ENCODE data around the gene KRTAP29-1.

KRTAP29-1 gene

DNA sequence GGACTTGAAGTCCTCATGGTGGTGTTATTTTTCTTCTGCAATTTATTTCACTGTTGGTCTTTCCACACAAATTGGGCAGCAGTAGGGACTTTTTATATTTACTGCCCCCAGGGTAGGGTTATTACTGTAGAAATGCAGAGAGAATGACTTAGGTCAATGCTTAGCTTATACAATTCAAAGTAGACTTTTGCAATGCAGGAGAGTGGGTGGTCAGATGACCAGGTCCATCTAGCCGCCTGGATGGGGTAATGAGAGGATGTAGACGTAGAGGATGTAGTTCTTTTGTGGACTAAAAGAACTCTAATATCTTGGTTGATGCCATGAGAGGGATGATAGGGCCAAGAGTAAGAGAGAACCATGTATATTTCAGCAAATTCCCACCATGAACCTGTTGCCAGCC lies 15.6 kb upstream of the KRTAP29-1 start:
- Histone ChIP-seq H3K36me3 (ENCODE audit: control insufficient read depth in 1 of 2, insufficient read depth in 2 of 2, low read length in 2 of 2) (no peaks in the 10 kb centered on the region), H3K9me3 (ENCODE audit: control insufficient read depth in 1 of 2, low read length in 2 of 2) (peaks cover 0 to 2% of the 10 kb centered on the region in 2 donors), H3K27ac (ENCODE audit: low read depth, low read length) (no peak overlapping the region), H3K4me1 (ENCODE audit: control insufficient read depth in 1 of 2, insufficient read depth in 2 of 2, low read length in 2 of 2) (no peaks in the 10 kb centered on the region), H3K4me3 (ENCODE audit: low read depth in 1 of 2, low read length in 2 of 2) (no peak overlapping the region), H3K9ac (ENCODE audit: low read depth in 1 of 2, low read length in 2 of 2) (no peak overlapping the region), H3K27me3 (ENCODE audit: control insufficient read depth in 1 of 2, insufficient read depth in 2 of 2, low read length in 2 of 2) (no peaks in the 10 kb centered on the region)

DNA sequence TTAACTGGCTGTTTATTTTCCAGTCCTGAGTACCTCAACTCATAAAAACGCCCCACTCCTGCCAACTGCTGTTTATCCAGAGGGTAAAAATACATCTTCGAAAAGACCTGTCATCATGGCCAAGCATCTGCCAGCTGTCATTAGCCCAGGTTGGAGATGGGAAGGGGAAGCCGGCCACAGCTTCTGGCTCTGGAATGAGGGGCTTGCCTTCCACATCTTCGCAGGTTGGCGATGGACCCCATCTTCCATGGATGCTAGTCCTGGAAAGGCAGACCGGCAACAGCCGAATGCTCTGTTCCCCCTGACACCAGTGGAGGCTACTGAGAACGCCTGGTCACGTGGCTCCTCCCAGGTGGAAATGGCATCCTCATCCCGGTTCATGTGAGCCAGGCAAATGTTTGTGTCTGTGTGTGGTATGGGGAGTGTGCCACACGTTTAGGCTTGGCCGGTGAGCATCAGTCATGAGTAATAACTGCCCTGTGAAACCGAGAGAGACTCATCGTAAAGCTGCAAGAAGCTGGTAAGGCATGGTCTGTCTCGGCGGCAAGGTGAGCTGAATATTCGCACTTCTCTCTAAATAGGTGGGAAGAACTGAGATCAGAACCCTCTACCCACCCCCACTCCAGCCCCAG lies 13.3 kb upstream of the KRTAP29-1 start:
- no peaks in the 10 kb centered on the region for H3K4me1 ChIP-seq (ENCODE audit: control insufficient read depth in 1 of 2, insufficient read depth in 2 of 2, low read length in 2 of 2)
- H3K9me3 ChIP-seq (ENCODE audit: control insufficient read depth in 1 of 2, low read length in 2 of 2): peaks cover 0 to 2% of the 10 kb centered on the region in 2 donors
- H3K27ac ChIP-seq (ENCODE audit: low read depth, low read length): no peak overlapping the region

DNA sequence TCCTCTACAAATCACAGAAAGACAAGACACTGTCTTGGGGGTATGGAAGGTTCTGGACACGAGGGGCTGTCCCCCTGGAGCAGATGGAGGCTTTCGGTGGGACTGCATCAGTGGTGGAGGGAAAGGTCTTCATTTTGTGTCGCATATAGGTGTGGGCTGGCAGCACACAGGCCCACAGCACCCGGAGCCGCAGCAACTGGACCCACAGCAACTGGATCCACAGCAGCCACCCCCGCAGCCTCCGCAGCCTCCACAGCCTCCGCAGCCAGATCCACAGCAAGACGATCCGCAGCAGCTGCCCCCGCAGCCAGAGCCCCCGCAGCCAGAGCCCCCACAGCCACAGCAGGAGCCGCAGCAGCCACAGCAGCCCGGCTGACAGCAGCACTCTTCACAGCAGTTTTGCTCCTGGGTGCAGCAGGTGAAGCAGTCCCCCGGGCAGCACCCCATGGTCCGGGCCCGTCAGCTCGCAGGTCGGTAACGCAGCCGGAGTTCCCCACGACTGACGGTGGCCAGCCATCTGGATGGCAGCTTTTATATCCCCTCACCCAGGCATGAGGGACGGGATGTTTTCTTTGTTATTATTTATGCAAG lies 12.6 kb upstream of the KRTAP29-1 start, which contains the start of gene KRTAP17-1:
TSS of gene KRTAP17-1 (minus strand) at position 507 of the 591 bp plus-strand sequence. CDS start at position 447, 60 bp downstream.
- Histone ChIP-seq H3K27me3 (ENCODE audit: control insufficient read depth in 1 of 2, insufficient read depth in 2 of 2, low read length in 2 of 2) (no peaks in the 10 kb centered on the region), H3K9me3 (ENCODE audit: control insufficient read depth in 1 of 2, low read length in 2 of 2) (peaks cover 0 to 2% of the 10 kb centered on the region in 2 donors)

More for the DNA sequence above, 13.3 kb upstream of the KRTAP29-1 start:
- Histone ChIP-seq H3K36me3 (ENCODE audit: control insufficient read depth in 1 of 2, insufficient read depth in 2 of 2, low read length in 2 of 2) (no peaks in the 10 kb centered on the region), H3K9ac (ENCODE audit: low read depth in 1 of 2, low read length in 2 of 2) (no peak overlapping the region), H3K4me3 (ENCODE audit: low read depth in 1 of 2, low read length in 2 of 2) (no peak overlapping the region), H3K27me3 (ENCODE audit: control insufficient read depth in 1 of 2, insufficient read depth in 2 of 2, low read length in 2 of 2) (no peaks in the 10 kb centered on the region)

DNA sequence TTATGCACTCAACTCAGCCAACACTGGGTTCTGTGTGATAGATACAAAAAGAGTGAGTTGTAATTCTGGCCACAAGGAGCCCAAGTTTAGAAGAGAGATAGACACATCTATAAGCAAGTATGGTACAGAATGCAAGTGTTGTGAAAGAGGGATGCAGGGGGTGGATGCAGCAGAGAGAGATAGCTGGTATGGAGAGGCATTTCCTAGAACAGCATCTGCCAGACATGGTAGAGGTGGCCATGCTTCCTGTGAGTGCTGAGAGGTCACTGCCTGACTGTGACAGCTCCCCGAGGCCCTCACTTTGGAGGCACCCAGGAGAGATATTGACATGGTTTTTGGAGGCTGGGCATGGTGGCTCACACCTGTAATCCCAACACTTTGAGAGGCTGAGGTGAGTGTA lies 8.5 kb upstream of the KRTAP29-1 start:
- Histone ChIP-seq H3K4me1 (ENCODE audit: control insufficient read depth in 1 of 2, insufficient read depth in 2 of 2, low read length in 2 of 2) (peaks cover 8 to 15% of the 10 kb centered on the region in 2 donors), H3K36me3 (ENCODE audit: control insufficient read depth in 1 of 2, insufficient read depth in 2 of 2, low read length in 2 of 2) (no peaks in the 10 kb centered on the region), H3K27ac (ENCODE audit: low read depth, low read length) (no peak overlapping the region), H3K9ac (ENCODE audit: low read depth in 1 of 2, low read length in 2 of 2) (no peak overlapping the region), H3K27me3 (ENCODE audit: control insufficient read depth in 1 of 2, insufficient read depth in 2 of 2, low read length in 2 of 2) (peaks cover 3 to 5% of the 10 kb centered on the region in 2 donors), H3K9me3 (ENCODE audit: control insufficient read depth in 1 of 2, low read length in 2 of 2) (no peaks in the 10 kb centered on the region), H3K4me3 (ENCODE audit: low read depth in 1 of 2, low read length in 2 of 2) (no peak overlapping the region)

More for the DNA sequence above, 12.6 kb upstream of the KRTAP29-1 start, which contains the start of gene KRTAP17-1:
- Histone ChIP-seq H3K4me3 (ENCODE audit: low read depth in 1 of 2, low read length in 2 of 2) (no peak within 1 kb of the TSS), H3K4me1 (ENCODE audit: control insufficient read depth in 1 of 2, insufficient read depth in 2 of 2, low read length in 2 of 2) (no peaks in the 10 kb centered on the region), H3K9ac (ENCODE audit: low read depth in 1 of 2, low read length in 2 of 2) (no peak within 1 kb of the TSS), H3K27ac (ENCODE audit: low read depth, low read length) (no peak within 1 kb of the TSS), H3K36me3 (ENCODE audit: control insufficient read depth in 1 of 2, insufficient read depth in 2 of 2, low read length in 2 of 2) (no peaks in the 10 kb centered on the region)

DNA sequence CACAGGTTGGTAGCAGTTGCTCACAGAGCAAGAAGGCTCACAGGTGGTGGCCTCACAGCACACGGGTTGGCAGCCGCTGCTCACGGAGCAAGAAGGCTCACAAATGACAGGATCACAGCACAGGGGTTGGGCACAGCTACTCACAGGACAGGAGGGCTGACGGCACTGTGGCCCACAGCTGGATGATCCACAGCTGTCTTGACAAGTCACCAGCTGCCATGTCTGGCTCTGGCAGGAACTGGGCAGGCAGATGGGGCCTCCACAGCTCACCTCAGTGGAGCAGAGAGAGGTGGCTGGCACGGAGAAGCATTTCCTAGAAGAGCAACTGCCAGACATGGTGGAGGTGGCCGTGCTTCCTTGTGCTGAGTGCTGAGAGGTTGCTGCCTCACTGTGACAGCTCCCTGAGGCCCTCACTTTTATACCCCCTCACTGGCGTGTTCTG lies 6.3 kb upstream of the KRTAP29-1 start, which contains the start of gene KRTAP16-1:
TSS of gene KRTAP16-1 (minus strand) at position 392 of the 442 bp plus-strand sequence. CDS start at position 336, 56 bp downstream.
- no peak within 1 kb of the TSS for H3K9ac ChIP-seq (ENCODE audit: low read depth in 1 of 2, low read length in 2 of 2)
- no peaks in the 10 kb centered on the region for H3K9me3 ChIP-seq (ENCODE audit: control insufficient read depth in 1 of 2, low read length in 2 of 2)
- H3K4me1 ChIP-seq (ENCODE audit: control insufficient read depth in 1 of 2, insufficient read depth in 2 of 2, low read length in 2 of 2): peaks cover 8 to 15% of the 10 kb centered on the region in 2 donors
- peaks cover 3 to 5% of the 10 kb centered on the region in 2 donors for H3K27me3 ChIP-seq (ENCODE audit: control insufficient read depth in 1 of 2, insufficient read depth in 2 of 2, low read length in 2 of 2)
- no peaks in the 10 kb centered on the region for H3K36me3 ChIP-seq (ENCODE audit: control insufficient read depth in 1 of 2, insufficient read depth in 2 of 2, low read length in 2 of 2)
- H3K4me3 ChIP-seq (ENCODE audit: low read depth in 1 of 2, low read length in 2 of 2): peak within 1 kb of the TSS in 1 of 2 donors; percentile 7
- no peak within 1 kb of the TSS for H3K27ac ChIP-seq (ENCODE audit: low read depth, low read length)

DNA sequence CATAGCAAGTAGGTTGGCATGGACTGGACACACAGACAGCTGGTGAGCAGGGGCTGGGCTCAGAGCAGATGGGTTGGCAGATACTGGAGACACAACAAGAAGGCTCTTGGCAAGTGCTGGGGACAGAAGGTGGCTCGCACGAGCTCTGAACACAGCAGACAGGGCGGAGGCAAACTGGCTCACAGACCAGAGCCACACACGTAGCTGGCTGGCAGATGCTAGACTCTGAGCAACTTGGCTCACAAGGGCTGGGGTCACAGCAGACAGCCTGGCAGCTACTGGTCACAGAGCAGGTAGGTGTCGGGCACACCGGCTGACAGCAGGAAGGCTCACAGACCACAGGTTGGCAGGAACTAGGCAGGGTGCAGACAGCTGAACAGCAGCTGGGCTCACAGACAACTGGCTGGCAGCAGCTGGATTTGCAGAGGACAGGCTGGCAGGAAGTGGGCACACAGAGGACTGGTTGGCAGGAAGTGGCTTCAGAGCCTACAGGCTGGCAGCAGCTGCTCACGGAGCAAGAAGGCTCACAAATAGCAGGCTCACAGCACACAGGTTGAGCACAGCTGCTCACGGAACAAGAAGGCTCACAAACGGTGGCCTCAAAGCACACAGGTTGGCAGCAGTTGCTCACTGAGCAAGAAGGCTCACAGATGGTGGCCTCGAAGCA lies 5.7 kb upstream of the KRTAP29-1 start:
- H3K9me3 ChIP-seq (ENCODE audit: control insufficient read depth in 1 of 2, low read length in 2 of 2): no peaks in the 10 kb centered on the region
- H3K9ac ChIP-seq (ENCODE audit: low read depth in 1 of 2, low read length in 2 of 2): no peak overlapping the region
- peaks cover 3 to 5% of the 10 kb centered on the region in 2 donors for H3K27me3 ChIP-seq (ENCODE audit: control insufficient read depth in 1 of 2, insufficient read depth in 2 of 2, low read length in 2 of 2)
- no peak overlapping the region for H3K27ac ChIP-seq (ENCODE audit: low read depth, low read length)
- H3K4me1 ChIP-seq (ENCODE audit: control insufficient read depth in 1 of 2, insufficient read depth in 2 of 2, low read length in 2 of 2): peaks cover 8 to 15% of the 10 kb centered on the region in 2 donors
- H3K4me3 ChIP-seq (ENCODE audit: low read depth in 1 of 2, low read length in 2 of 2): peak overlapping the region in 1 of 2 donors; percentile 7
- H3K36me3 ChIP-seq (ENCODE audit: control insufficient read depth in 1 of 2, insufficient read depth in 2 of 2, low read length in 2 of 2): no peaks in the 10 kb centered on the region

DNA sequence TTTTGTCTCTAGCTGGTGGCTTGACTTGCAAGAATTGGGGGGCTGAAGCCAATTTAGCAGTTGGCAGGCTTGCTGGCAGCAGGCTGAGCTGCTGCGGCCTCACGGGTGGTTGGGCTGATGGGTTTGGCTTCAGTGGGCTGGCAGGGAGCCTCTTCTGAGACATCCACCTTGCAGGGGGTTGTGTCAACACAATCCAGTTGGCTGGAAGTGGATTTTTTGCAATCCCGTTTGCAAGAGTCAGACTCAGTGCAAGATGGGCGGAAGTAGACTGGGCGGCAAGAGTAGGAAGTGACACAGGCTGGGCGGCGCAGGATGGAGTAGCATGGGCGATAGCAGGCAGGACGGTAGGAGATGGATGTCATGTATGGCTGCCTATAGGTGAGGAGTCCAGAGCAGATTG lies 5.0 kb upstream of the KRTAP29-1 start:
- H3K27ac ChIP-seq (ENCODE audit: low read depth, low read length): no peak overlapping the region
- no peak overlapping the region for H3K9ac ChIP-seq (ENCODE audit: low read depth in 1 of 2, low read length in 2 of 2)
- no peaks in the 10 kb centered on the region for H3K9me3 ChIP-seq (ENCODE audit: control insufficient read depth in 1 of 2, low read length in 2 of 2)
- H3K4me1 ChIP-seq (ENCODE audit: control insufficient read depth in 1 of 2, insufficient read depth in 2 of 2, low read length in 2 of 2): peaks cover 8 to 15% of the 10 kb centered on the region in 2 donors
- H3K27me3 ChIP-seq (ENCODE audit: control insufficient read depth in 1 of 2, insufficient read depth in 2 of 2, low read length in 2 of 2): peaks cover 4 to 5% of the 10 kb centered on the region in 2 donors
- no peak overlapping the region for H3K4me3 ChIP-seq (ENCODE audit: low read depth in 1 of 2, low read length in 2 of 2)
- H3K36me3 ChIP-seq (ENCODE audit: control insufficient read depth in 1 of 2, insufficient read depth in 2 of 2, low read length in 2 of 2): no peaks in the 10 kb centered on the region

DNA sequence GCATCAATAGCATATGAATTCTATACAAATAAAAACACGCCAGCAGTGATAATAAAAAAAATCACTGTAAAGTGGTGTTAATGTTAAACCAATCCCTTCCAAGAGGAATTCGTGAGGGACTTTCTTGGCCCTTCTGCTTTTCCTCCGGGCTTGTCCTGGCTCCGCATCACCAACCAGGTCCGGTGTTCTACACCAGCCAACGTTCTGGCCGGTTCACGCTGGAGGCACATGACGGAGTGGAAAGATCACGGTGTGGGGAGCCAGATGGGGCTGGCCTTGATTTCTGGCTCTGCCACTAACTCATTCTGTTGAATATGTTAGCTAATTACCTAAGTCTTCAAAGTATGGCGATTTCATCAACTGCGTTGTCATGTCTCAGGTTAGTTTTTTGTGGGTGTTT lies 1.4 kb upstream of the KRTAP29-1 start:
- no peak overlapping the region for H3K9ac ChIP-seq (ENCODE audit: low read depth in 1 of 2, low read length in 2 of 2)
- H3K36me3 ChIP-seq (ENCODE audit: control insufficient read depth in 1 of 2, insufficient read depth in 2 of 2, low read length in 2 of 2): no peaks in the 10 kb centered on the region
- no peak overlapping the region for H3K27ac ChIP-seq (ENCODE audit: low read depth, low read length)
- no peaks in the 10 kb centered on the region for H3K9me3 ChIP-seq (ENCODE audit: control insufficient read depth in 1 of 2, low read length in 2 of 2)
- peaks cover 8 to 12% of the 10 kb centered on the region in 2 donors for H3K4me1 ChIP-seq (ENCODE audit: control insufficient read depth in 1 of 2, insufficient read depth in 2 of 2, low read length in 2 of 2)
- H3K27me3 ChIP-seq (ENCODE audit: control insufficient read depth in 1 of 2, insufficient read depth in 2 of 2, low read length in 2 of 2): peaks cover 5 to 12% of the 10 kb centered on the region in 2 donors
- H3K4me3 ChIP-seq (ENCODE audit: low read depth in 1 of 2, low read length in 2 of 2): no peak overlapping the region

DNA sequence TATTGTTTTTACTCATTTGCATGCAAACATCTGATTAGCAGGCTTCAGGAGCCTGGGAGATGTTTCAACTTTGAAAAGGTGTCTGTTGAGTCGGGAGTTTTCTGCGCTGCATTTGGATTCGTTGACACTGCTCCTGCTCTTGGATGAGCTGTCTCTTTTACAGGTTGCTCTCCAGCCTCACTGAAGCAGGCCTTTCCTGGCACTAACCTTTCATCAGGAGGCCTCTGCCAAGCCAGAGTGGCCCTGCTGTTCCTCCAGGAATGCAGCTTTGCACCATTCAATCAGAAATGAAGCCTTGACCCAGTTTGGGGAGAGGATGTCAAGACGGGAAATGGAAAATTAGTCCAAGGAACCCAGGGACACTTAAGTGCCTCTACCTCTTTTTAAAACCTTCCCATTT lies 330 bp upstream of the KRTAP29-1 start:
- Histone ChIP-seq H3K36me3 (ENCODE audit: control insufficient read depth in 1 of 2, insufficient read depth in 2 of 2, low read length in 2 of 2) (no peaks in the 10 kb centered on the region), H3K4me3 (ENCODE audit: low read depth in 1 of 2, low read length in 2 of 2) (no peak overlapping the region), H3K9me3 (ENCODE audit: control insufficient read depth in 1 of 2, low read length in 2 of 2) (no peaks in the 10 kb centered on the region), H3K27ac (ENCODE audit: low read depth, low read length) (no peak overlapping the region), H3K4me1 (ENCODE audit: control insufficient read depth in 1 of 2, insufficient read depth in 2 of 2, low read length in 2 of 2) (peaks cover 0 to under 1% of the 10 kb centered on the region in 2 donors), H3K9ac (ENCODE audit: low read depth in 1 of 2, low read length in 2 of 2) (no peak overlapping the region), H3K27me3 (ENCODE audit: control insufficient read depth in 1 of 2, insufficient read depth in 2 of 2, low read length in 2 of 2) (peaks cover 5 to 9% of the 10 kb centered on the region in 2 donors)

Data from duodenal mucosa (tissue), 2 donors.